HCT116 (cell line): ENCODE measurements around the gene ADK. TPM values are rescaled to one million over a fixed set of nuclear protein-coding genes. Genes with fewer than 3 reads are reported as not detected.

ENCODE experiments used
- ATAC-seq: fragments of 200-7000 bp; cut with Tn5 transposase; 2 replicates; pipeline ENCODE4 v1.9.1; 2020; ENCODE audit warnings: mild to moderate bottlenecking, moderate library complexity
- BruUV-seq: library from RNA; stranded (reverse); fragments of 400-500 nt; replicated peaks from 2 replicates; lab custom pipeline; 2021; lab: Mats Ljungman, UMichigan
- CTCF ChIA-PET: fragments of 300-600 bp; sonication (Branson Sonifier 250); formaldehyde crosslinking; loops from one replicate; lab custom pipeline; 2021; ENCODE audit warnings: antibody characterized with exemption; lab: Charles Lee
- POLR2A ChIA-PET: fragments of 300-600, 350-600 bp; sonication (Branson Sonifier 250); formaldehyde crosslinking; loops from one replicate; lab custom pipeline; 2021; ENCODE audit warnings: antibody characterized with exemption; lab: Charles Lee
- RAD21 ChIA-PET, 2 experiments: fragments of 300-600 bp; sonication (Branson Sonifier 250); formaldehyde crosslinking; loops; one replicate each; lab custom pipeline; 2023; ENCODE audit warnings: low total read pairs in 2 of 2; ENCODE audit not compliant: uncharacterized antibody in 2 of 2, unreplicated experiment in 2 of 2, low non-redundant PET in 1 of 2; lab: Charles Lee
- DNase-seq: peaks from one replicate; pipeline ENCODE4 v3.0.0-alpha.2; 2010; ENCODE audit warnings: low read depth, low spot score
- H2AFZ ChIP-seq: fragments of 200-600 bp; shearing (Covaris generic), sonication (generic); 2 replicates; pipeline ENCODE4 v1.6.1; 2017; ENCODE audit warnings: low read depth, mixed run types, mixed read lengths, antibody characterized with exemption, low read length; ENCODE audit not compliant: poor library complexity, severe bottlenecking
- H3K27ac ChIP-seq: 2 replicates; pipeline ENCODE4 v1.5.1; 2012; ENCODE audit warnings: low read depth, low read length
- H3K27me3 ChIP-seq: fragments of 200-600 bp; sonication (generic); 2 replicates; pipeline ENCODE4 v1.6.1; 2016; ENCODE audit warnings: mixed run types, low read length, mixed read lengths; ENCODE audit not compliant: insufficient read depth
- H3K36me3 ChIP-seq, 2 experiments: fragments of 200-500 bp in 1 of 2; fragments of 200-600 bp in 1 of 2; sonication (Bioruptor generic) in 1 of 2; sonication (generic) in 1 of 2; 2 replicates each; pipeline versions ENCODE4 v1.5.1 to v1.6.1; 2014 to 2016; ENCODE audit warnings: low read length in 2 of 2, inconsistent platforms in 1 of 2, mixed read lengths in 1 of 2, mixed run types in 1 of 2; ENCODE audit not compliant: insufficient read depth in 2 of 2, control insufficient read depth in 1 of 2
- H3K4me1 ChIP-seq, 2 experiments: fragments of 200-600 bp in 1 of 2; sonication (generic) in 1 of 2; 2 replicates each; pipeline versions ENCODE4 v1.5.1 to v1.6.1; 2012 to 2017; ENCODE audit warnings: low read length in 2 of 2, inconsistent platforms in 1 of 2, mild to moderate bottlenecking in 1 of 2, mixed read lengths in 1 of 2, mixed run types in 1 of 2, moderate library complexity in 1 of 2; ENCODE audit not compliant: insufficient read depth in 2 of 2, control insufficient read depth in 1 of 2
- H3K4me2 ChIP-seq: fragments of 200-600 bp; sonication (generic); 2 replicates; pipeline ENCODE4 v1.6.1; 2017; ENCODE audit warnings: mixed run types, low read length, mixed read lengths
- H3K4me3 ChIP-seq, 2 experiments: fragments of 200-600 bp in 1 of 2; sonication (generic) in 1 of 2; replicated peaks in 1 of 2; 2 replicates each; pipeline ENCODE4 v1.5.1; 2011 to 2016; ENCODE audit warnings: low read length in 2 of 2, control low read depth in 1 of 2, low read depth in 1 of 2, mild to moderate bottlenecking in 1 of 2, mixed read lengths in 1 of 2, mixed run types in 1 of 2
- H3K79me2 ChIP-seq: fragments of 200-600 bp; sonication (generic); 2 replicates; pipeline ENCODE4 v1.6.1; 2017; ENCODE audit warnings: mild to moderate bottlenecking, mixed run types, low read length, moderate library complexity, mixed read lengths; ENCODE audit not compliant: insufficient read depth
- H3K9ac ChIP-seq: fragments of 200-600 bp; sonication (generic); 2 replicates; pipeline ENCODE4 v1.6.1; 2016; ENCODE audit warnings: low read length, mixed read lengths
- H3K9me2 ChIP-seq: fragments of 200-600 bp; sonication (generic), shearing (Covaris generic); 2 replicates; pipeline ENCODE4 v1.6.1; 2017; ENCODE audit warnings: mixed run types, mild to moderate bottlenecking, moderate library complexity; ENCODE audit not compliant: insufficient read depth
- H3K9me3 ChIP-seq, 2 experiments: fragments of 200-500 bp in 1 of 2; fragments of 200-600 bp in 1 of 2; sonication (Bioruptor generic) in 1 of 2; sonication (generic) in 1 of 2; 2 replicates each; pipeline ENCODE4 v1.6.1; 2014 to 2017; ENCODE audit warnings: low read length in 2 of 2, mixed read lengths in 2 of 2, inconsistent platforms in 1 of 2, low read depth in 1 of 2, mild to moderate bottlenecking in 1 of 2, mixed run types in 1 of 2, moderate library complexity in 1 of 2; ENCODE audit not compliant: control insufficient read depth in 1 of 2, insufficient read depth in 1 of 2
- H4K20me1 ChIP-seq: fragments of 200-600 bp; sonication (generic), shearing (Covaris generic); 2 replicates; pipeline ENCODE4 v1.6.1; 2017; ENCODE audit warnings: mixed run types, mild to moderate bottlenecking, moderate library complexity; ENCODE audit not compliant: insufficient read depth
- ATF3 ChIP-seq: IDR thresholded peaks from 2 replicates; pipeline ENCODE4 v1.6.1; 2012
- CBX3 ChIP-seq: IDR thresholded peaks from 2 replicates; pipeline ENCODE4 v1.6.1; 2012; ENCODE audit warnings: low read depth
- EGR1 ChIP-seq: IDR thresholded peaks from 2 replicates; pipeline ENCODE4 v1.6.1; 2012; ENCODE audit warnings: low read depth
- JUND ChIP-seq: IDR thresholded peaks from 2 replicates; pipeline ENCODE4 v1.6.1; 2012
- MAX ChIP-seq: IDR thresholded peaks from 2 replicates; pipeline ENCODE4 v1.6.1; 2012
- POLR2A ChIP-seq: IDR thresholded peaks from 2 replicates; pipeline ENCODE4 v1.7.0; 2011; ENCODE audit warnings: borderline replicate concordance; ENCODE audit not compliant: insufficient read depth, insufficient read length; ENCODE audit errors: extremely low read depth
- REST ChIP-seq: IDR thresholded peaks from 2 replicates; pipeline ENCODE4 v1.6.1; 2012; ENCODE audit warnings: low read depth
- TCF7L2 ChIP-seq: IDR thresholded peaks from 2 replicates; pipeline ENCODE4 v1.7.0; 2011; ENCODE audit warnings: borderline replicate concordance, inconsistent platforms; ENCODE audit not compliant: insufficient read depth, insufficient read length; ENCODE audit errors: extremely low read depth
- YY1 ChIP-seq: IDR thresholded peaks from 2 replicates; pipeline ENCODE4 v1.6.1; 2011; ENCODE audit warnings: low read length, low read depth, moderate library complexity, mild to moderate bottlenecking; ENCODE audit not compliant: insufficient replicate concordance; ENCODE audit errors: extremely low read depth
- intact Hi-C: fragments of 100-400 bp; cut with micrococcal nuclease; formaldehyde crosslinking; loops from 2 replicates; pipeline ENCODE4 v1.10.0; 2022
- total RNA-seq: library from RNA; stranded (reverse); gene quantifications from one replicate; pipeline ENCODE4 v1.2.1, GENCODE V29; 2021; ENCODE audit not compliant: unreplicated experiment

The ADK gene
- total RNA-seq, 1 experiment from 2014 or later = 55.0 TPM

DNA sequence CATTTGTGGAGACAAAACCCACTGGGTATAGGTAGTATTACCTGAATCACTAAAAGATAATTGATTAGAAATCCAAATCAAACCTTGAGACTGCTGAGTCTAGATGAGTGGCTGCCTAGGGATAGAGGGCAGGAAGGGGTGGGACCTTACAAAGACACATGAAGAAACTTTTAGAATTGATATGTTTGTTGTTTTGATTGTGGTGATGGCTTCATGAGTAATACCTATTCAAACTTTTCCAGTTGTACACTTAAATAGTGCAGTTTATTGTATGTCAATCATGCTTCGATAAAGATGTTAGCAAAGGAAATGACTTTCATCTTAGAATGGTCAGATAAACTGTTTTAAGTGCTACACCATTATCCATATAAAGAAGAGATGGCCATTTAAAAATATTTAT is 486.7 kb downstream of the ADK start:
- no peak overlapping the region for H3K9ac ChIP-seq
- no peaks in the 10 kb centered on the region for H3K9me3 ChIP-seq
- H3K4me3 ChIP-seq = no peak overlapping the region
- no peaks in the 10 kb centered on the region for H3K9me2 ChIP-seq
- BruUV-seq = no TSS peak
- H3K36me3 ChIP-seq = no peaks in the 10 kb centered on the region
- H4K20me1 ChIP-seq = no peaks in the 10 kb centered on the region
- H2AFZ ChIP-seq = no peak overlapping the region
- no peak for TF ChIP-seq TCF7L2
- TF ChIP-seq JUND = no peak
- no peak for TF ChIP-seq REST
- TF ChIP-seq ATF3 = no peak
- no peak for TF ChIP-seq EGR1
- TF ChIP-seq POLR2A = no peak
- no peak for TF ChIP-seq CBX3
- no peak for TF ChIP-seq YY1
- TF ChIP-seq MAX = no peak
- ATAC-seq (no peak), DNase-seq (no peak)
- no peak overlapping the region for H3K4me2 ChIP-seq
- no peaks in the 10 kb centered on the region for H3K27me3 ChIP-seq
- no peak overlapping the region for H3K27ac ChIP-seq
- intact Hi-C loops = no loop called here
- ChIA-PET POLR2A (no interaction called here), CTCF (no interaction called here), RAD21 (no interaction called here)
- H3K79me2 ChIP-seq = no peaks in the 10 kb centered on the region
- H3K4me1 ChIP-seq = peaks cover 0 to 9% of the 10 kb centered on the region in 2 experiments; a peak in 2 of 4 replicates
